RWPE1 (cell line): ENCODE results near the gene KRTAP10-1.

Experiments used
- CTCF ChIA-PET: fragments of 350-600 bp; sonication (Branson Sonifier 250); formaldehyde crosslinking; extraction: SDS; loops from one replicate; lab custom pipeline; 2021; lab: Yijun Ruan, JAX
- POLR2A ChIA-PET: fragments of 400-600 bp; formaldehyde crosslinking; extraction: SDS; loops from one replicate; lab custom pipeline; 2020; ENCODE audit warnings: antibody characterized with exemption; ENCODE audit not compliant: low non-redundant PET; lab: Yijun Ruan, JAX
- DNase-seq: peaks from one replicate; pipeline ENCODE4 v3.0.0; 2012; ENCODE audit warnings: low spot score
- H3K27ac ChIP-seq: fragments of 450-650 bp; 2 replicates; pipeline ENCODE4 v1.5.1; 2017
- TF ChIP-seq, protein P1 (sequence below): fragments of 450-650 bp; conservative IDR thresholded peaks from 2 replicates; pipeline ENCODE4 v1.5.1; 2017; ENCODE audit warnings: low read depth, mild to moderate bottlenecking

KRTAP10-1 gene

DNA sequence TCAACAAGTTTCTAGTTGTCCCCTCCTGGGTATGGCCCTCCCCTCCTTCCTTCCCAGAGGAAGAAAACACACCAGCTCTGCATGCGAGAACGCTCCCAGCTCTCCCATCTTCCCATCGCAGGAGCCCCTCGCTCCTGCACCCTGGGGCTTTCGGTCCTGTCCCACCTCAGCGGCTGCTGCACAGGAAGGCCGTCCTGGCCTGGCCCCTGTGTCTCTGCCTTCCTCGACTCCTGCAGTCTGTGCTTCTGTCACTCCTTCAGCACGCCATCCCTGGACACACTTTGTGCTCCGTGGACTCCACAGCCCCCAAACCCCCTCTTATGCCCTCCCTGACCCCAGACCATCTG, 23.2 kb downstream of the KRTAP10-1 start:
- TF ChIP-seq, protein P1, sequence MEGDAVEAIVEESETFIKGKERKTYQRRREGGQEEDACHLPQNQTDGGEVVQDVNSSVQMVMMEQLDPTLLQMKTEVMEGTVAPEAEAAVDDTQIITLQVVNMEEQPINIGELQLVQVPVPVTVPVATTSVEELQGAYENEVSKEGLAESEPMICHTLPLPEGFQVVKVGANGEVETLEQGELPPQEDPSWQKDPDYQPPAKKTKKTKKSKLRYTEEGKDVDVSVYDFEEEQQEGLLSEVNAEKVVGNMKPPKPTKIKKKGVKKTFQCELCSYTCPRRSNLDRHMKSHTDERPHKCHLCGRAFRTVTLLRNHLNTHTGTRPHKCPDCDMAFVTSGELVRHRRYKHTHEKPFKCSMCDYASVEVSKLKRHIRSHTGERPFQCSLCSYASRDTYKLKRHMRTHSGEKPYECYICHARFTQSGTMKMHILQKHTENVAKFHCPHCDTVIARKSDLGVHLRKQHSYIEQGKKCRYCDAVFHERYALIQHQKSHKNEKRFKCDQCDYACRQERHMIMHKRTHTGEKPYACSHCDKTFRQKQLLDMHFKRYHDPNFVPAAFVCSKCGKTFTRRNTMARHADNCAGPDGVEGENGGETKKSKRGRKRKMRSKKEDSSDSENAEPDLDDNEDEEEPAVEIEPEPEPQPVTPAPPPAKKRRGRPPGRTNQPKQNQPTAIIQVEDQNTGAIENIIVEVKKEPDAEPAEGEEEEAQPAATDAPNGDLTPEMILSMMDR = no peak
- ChIA-PET POLR2A (no interaction called here), CTCF (interaction anchor here (0.6 kb wide), 1 partner anchor 41 kb away, joined by 3 read pairs; no protein-coding TSS in a partner anchor)
- no peak overlapping the region for H3K27ac ChIP-seq
- DNase-seq = no peak

DNA sequence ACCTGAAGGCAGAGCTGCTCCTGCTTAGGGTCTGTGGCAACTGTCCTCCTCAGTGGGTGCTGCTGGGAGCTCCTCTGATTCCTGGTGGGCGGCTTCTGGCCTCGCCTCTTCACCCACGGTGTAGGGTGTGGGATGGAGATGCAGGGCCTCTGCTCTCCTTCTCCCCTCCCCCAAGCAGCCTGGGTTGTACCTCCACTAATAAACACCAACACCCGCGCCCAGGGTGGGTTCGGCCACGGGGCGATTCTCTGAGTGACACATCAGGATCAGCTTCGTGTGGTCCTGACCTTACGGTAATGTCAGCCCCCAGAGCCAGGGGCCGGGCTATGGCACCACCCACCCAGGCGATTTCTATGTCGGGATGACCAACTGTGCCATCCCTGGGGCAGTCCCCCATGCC, 23.7 kb downstream of the KRTAP10-1 start:
- ChIA-PET POLR2A (no interaction called here), CTCF (interaction anchor here (0.6 kb wide), 1 partner anchor 41 kb away, joined by 3 read pairs; no protein-coding TSS in a partner anchor)
- DNase-seq = no peak
- TF ChIP-seq, protein P1 = no peak
- no peak overlapping the region for H3K27ac ChIP-seq

DNA sequence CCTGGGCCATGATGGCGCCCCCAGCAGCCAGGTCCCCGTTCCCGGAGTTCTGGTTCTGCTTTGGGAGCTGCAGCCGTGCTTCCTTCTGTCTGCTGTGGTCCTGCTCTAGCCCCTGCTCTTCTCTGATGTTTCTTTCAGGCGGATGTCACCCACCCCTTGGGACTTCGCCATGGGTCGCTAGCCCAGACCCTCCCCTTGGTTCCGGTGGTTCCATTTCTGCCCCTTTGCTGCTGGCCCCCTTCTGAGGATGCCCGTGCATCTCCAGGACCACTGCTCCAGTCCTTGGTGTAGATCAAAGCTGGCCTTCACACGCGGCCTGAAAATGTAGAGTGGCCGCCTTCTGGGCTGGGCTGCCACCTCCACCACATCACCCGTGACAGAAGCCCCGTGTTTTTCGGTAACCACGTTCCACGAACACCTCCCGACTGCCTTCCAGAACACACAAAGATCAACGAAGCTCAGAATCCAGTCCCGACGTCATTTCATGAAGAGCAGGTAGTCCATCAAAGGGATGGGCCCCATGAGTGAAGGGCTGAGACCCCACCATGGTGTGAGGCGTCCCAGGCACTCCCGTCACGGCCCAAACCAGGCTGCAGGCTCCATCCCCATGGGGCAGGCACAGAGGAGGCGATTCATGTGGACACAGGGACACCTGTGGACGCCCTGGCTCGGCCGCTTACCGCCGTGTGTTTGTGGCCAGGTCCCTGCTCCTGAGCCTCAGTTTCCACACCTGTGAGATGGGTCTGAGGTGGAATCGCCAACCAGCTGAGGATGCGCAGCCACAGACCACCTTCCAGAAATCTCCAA, 24.4 kb downstream of the KRTAP10-1 start:
- CTCF ChIA-PET = no interaction called here
- H3K27ac ChIP-seq = no peak overlapping the region
- TF ChIP-seq, protein P1 = no peak
- DNase-seq = no peak
- POLR2A ChIA-PET = no interaction called here

DNA sequence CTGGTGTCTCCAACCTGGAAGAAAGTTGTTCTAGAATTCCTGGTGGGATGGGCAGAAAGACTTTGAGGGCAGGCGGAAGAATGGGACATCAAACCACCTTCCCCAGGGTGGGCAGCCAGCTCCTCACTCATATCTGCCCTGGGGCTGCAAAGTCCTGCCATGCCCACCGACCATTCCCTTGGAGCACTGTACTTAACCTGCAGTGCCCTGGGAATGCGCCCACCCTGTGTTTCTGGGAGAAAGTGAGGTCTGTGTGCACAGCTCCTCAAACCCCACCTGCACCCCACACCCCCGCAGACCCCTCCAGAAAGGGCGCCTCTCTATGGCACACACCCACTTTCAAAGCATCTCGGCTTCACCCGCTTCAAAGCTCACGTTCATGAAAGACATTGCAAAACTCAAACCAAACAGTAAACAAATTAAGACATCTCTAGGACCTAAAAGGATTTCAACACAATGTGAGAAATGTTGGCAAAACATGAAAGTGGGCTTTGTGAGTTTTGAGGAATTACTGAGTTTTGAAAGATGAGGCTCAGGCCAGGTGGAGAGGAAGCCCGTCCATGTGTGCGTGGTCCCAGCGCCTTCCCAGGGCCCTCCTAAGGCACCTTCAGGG, 25.1 kb downstream of the KRTAP10-1 start:
- POLR2A ChIA-PET = no interaction called here

DNA sequence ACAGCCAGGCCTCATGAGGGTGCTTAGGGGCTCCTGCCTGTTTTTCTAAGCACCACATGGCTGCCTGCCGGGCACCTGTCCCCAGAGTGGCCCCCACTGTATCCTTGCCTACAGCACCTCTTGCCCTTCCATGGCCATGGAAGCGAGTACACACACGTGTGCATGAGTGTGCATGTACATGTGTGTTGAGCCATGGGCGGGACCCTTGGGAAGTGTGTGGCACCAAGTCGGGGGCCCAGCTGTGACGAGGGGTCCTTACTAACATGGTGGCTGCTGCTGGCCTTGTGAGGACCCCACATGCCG, 25.8 kb downstream of the KRTAP10-1 start:
- POLR2A ChIA-PET = no interaction called here
- TF ChIP-seq, protein P1 = no peak
- CTCF ChIA-PET = interaction anchor here (0.7 kb wide), 1 partner anchor 35 kb away, joined by 3 read pairs; no protein-coding TSS in a partner anchor
- DNase-seq = no peak
- no peak overlapping the region for H3K27ac ChIP-seq

More for the DNA sequence above, 25.1 kb downstream of the KRTAP10-1 start:
- CTCF ChIA-PET = interaction anchor here (0.7 kb wide), 1 partner anchor 35 kb away, joined by 3 read pairs; no protein-coding TSS in a partner anchor
- TF ChIP-seq, protein P1 = no peak
- no peak overlapping the region for H3K27ac ChIP-seq
- no peak for DNase-seq

DNA sequence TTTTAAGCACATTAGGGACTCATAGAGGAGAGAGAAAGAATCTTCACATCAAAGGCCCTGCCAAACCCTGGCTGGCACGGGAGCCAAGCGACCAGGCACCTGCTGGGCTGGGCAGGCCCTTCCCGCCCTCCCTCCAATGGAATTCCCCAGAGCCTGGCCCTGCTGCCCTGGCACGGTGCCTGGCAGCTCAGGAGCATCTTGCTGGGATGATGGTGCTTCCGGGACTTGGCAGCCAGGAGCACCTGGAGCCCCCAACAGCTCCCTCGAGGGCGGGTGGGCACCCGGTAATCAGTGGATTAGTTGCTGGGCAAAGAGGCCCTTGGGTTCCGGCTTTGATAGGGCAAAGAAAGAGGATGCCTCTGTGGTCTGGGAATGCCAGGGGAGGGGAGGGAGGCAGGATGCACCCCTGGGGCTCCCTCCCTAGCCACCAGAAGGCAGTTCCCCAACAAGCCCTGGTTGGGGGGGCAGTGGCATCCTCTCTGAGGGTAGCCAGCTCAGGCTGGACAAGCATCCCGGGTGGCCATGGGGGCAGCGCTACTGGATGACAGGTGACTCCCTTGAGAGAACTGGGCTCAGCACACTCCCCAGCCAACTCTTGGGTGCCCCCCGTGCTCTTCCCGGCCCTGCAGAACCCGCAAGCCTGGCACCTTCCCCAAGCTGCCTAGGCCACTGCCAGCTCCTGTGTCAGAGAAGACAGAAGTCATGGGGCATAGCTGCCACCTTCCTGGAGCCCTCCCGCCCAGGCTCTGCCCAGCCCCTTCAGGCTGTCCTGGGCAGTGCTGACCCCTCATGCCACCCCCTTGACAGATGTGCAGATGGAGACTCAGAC, 26.4 kb downstream of the KRTAP10-1 start:
- CTCF ChIA-PET = interaction anchor here (0.7 kb wide), 1 partner anchor 36 kb away, joined by 3 read pairs; no protein-coding TSS in a partner anchor

More for the DNA sequence above, 26.4 kb downstream of the KRTAP10-1 start:
- peak; percentile 22 for DNase-seq
- H3K27ac ChIP-seq = no peak overlapping the region
- POLR2A ChIA-PET = no interaction called here
- TF ChIP-seq, protein P1 = no peak
